IMR-90 (cell line): Measurements from ENCODE around the gene AXIN1. TPM values are rescaled to one million over a fixed set of nuclear protein-coding genes. Genes with fewer than 3 reads are reported as not detected.

ENCODE experiments used
- ATAC-seq: fragments of 200-7000 bp; cut with Tn5 transposase; 2 replicates; pipeline ENCODE4 v1.9.1; 2020; ENCODE audit warnings: low read depth, mild to moderate bottlenecking, moderate library complexity
- BruUV-seq: library from RNA; stranded (reverse); fragments of 400-500 nt; replicated peaks from 2 replicates; lab custom pipeline; 2021; lab: Mats Ljungman, UMichigan
- CTCF ChIA-PET: fragments of 300-600 bp; formaldehyde crosslinking; extraction: SDS; loops from one replicate; lab custom pipeline; 2021; ENCODE audit warnings: antibody characterized with exemption; lab: Yijun Ruan, JAX
- POLR2A ChIA-PET: fragments of 300-600 bp; sonication (Branson Sonifier 250); formaldehyde crosslinking; loops from one replicate; lab custom pipeline; 2022; ENCODE audit warnings: antibody characterized with exemption; ENCODE audit not compliant: unreplicated experiment; lab: Charles Lee
- DNase-seq: peaks from one replicate; pipeline ENCODE4 v3.0.0; 2013
- H2AFZ ChIP-seq: replicated peaks from 2 replicates; pipeline ENCODE3; 2013; ENCODE audit warnings: low read length, mild to moderate bottlenecking; ENCODE audit not compliant: poor library complexity
- H2AK5ac ChIP-seq: 2 replicates; pipeline ENCODE4 v1.6.1; 2013; ENCODE audit warnings: low read depth, low read length, inconsistent platforms
- H2AK9ac ChIP-seq: replicated peaks from 2 replicates; pipeline ENCODE3; 2013; ENCODE audit warnings: mild to moderate bottlenecking, low read depth, low read length, moderate library complexity; ENCODE audit not compliant: poor library complexity
- H2BK120ac ChIP-seq: 2 replicates; pipeline ENCODE4 v1.6.1; 2013; ENCODE audit warnings: low read depth, low read length, inconsistent platforms
- H2BK15ac ChIP-seq: 3 replicates; pipeline ENCODE4 v1.6.1; 2013; ENCODE audit warnings: low read depth, low read length, inconsistent platforms
- H2BK20ac ChIP-seq: 2 replicates; pipeline ENCODE4 v1.6.1; 2013; ENCODE audit warnings: low read depth, mild to moderate bottlenecking, inconsistent platforms, low read length, moderate library complexity
- H2BK5ac ChIP-seq: 2 replicates; pipeline ENCODE4 v1.6.1; 2013; ENCODE audit warnings: mild to moderate bottlenecking, low read depth, low read length, inconsistent platforms; ENCODE audit not compliant: poor library complexity, severe bottlenecking
- H3K14ac ChIP-seq: replicated peaks from 2 replicates; pipeline ENCODE4 v1.6.1; 2013; ENCODE audit warnings: low read depth, low read length, inconsistent platforms
- H3K18ac ChIP-seq: 2 replicates; pipeline ENCODE4 v1.6.1; 2013; ENCODE audit warnings: low read depth, low read length, control low read depth
- H3K23ac ChIP-seq: 2 replicates; pipeline ENCODE4 v1.6.1; 2013; ENCODE audit warnings: low read depth, low read length, inconsistent platforms
- H3K27ac ChIP-seq: 2 replicates; pipeline ENCODE4 v1.5.1; 2013; ENCODE audit warnings: mild to moderate bottlenecking, control low read depth, low read length; ENCODE audit not compliant: insufficient read depth
- H3K27me3 ChIP-seq: 2 replicates; pipeline ENCODE4 v1.6.1; 2013; ENCODE audit warnings: low read length; ENCODE audit not compliant: control insufficient read depth, insufficient read depth
- H3K36me3 ChIP-seq: 2 replicates; pipeline ENCODE4 v1.6.1; 2013; ENCODE audit warnings: low read length, mixed read lengths; ENCODE audit not compliant: control insufficient read depth, insufficient read depth
- H3K4ac ChIP-seq: 2 replicates; pipeline ENCODE4 v1.6.1; 2013; ENCODE audit warnings: low read depth, low read length, inconsistent platforms
- H3K4me1 ChIP-seq: 2 replicates; pipeline ENCODE4 v1.6.1; 2013; ENCODE audit warnings: low read length, mixed read lengths; ENCODE audit not compliant: control insufficient read depth, insufficient read depth
- H3K4me2 ChIP-seq: 2 replicates; pipeline ENCODE4 v1.6.1; 2013; ENCODE audit warnings: low read depth, mild to moderate bottlenecking, control low read depth, low read length, moderate library complexity
- H3K4me3 ChIP-seq: 2 replicates; pipeline ENCODE4 v1.5.1; 2013; ENCODE audit warnings: low read depth, mild to moderate bottlenecking, control low read depth, low read length, moderate library complexity; ENCODE audit not compliant: insufficient read depth
- H3K56ac ChIP-seq: 2 replicates; pipeline ENCODE4 v1.6.1; 2013; ENCODE audit warnings: low read length, inconsistent platforms; ENCODE audit not compliant: insufficient read depth; ENCODE audit errors: extremely low read depth
- H3K79me1 ChIP-seq, 2 experiments: 2 replicates each; pipeline ENCODE4 v1.6.1; 2013; ENCODE audit warnings: low read length in 2 of 2, inconsistent platforms in 1 of 2, low read depth in 1 of 2
- H3K9ac ChIP-seq: 2 replicates; pipeline ENCODE4 v1.6.1; 2013; ENCODE audit warnings: low read depth, low read length, control low read depth
- H3K9me1 ChIP-seq: 2 replicates; pipeline ENCODE4 v1.6.1; 2013; ENCODE audit warnings: low read length, inconsistent platforms; ENCODE audit not compliant: insufficient read depth
- H3K9me3 ChIP-seq: 2 replicates; pipeline ENCODE4 v1.6.1; 2013; ENCODE audit warnings: low read length; ENCODE audit not compliant: control insufficient read depth, insufficient read depth
- H4K20me1 ChIP-seq: 2 replicates; pipeline ENCODE4 v1.6.1; 2013; ENCODE audit warnings: low read length, inconsistent platforms; ENCODE audit not compliant: insufficient read depth
- H4K5ac ChIP-seq: 2 replicates; pipeline ENCODE4 v1.6.1; 2013; ENCODE audit warnings: mild to moderate bottlenecking, low read depth, low read length, control low read depth
- H4K8ac ChIP-seq, 2 experiments: 2 replicates each; pipeline ENCODE4 v1.6.1; 2013; ENCODE audit warnings: low read depth in 2 of 2, low read length in 2 of 2, control low read depth in 1 of 2, inconsistent platforms in 1 of 2
- H4K91ac ChIP-seq: 2 replicates; pipeline ENCODE4 v1.6.1; 2013; ENCODE audit warnings: low read depth, low read length, inconsistent platforms; ENCODE audit not compliant: insufficient read depth
- BHLHE40 ChIP-seq: fragments of 150-350 bp; IDR thresholded peaks from 2 replicates; pipeline ENCODE4 v1.6.1; 2016; ENCODE audit warnings: mild to moderate bottlenecking, low read depth, low read length
- CHD1 ChIP-seq: IDR thresholded peaks from 2 replicates; pipeline ENCODE4 v1.6.1; 2012; ENCODE audit warnings: low read depth, low read length, improper control_type of control experiment
- POLR2A ChIP-seq: IDR thresholded peaks from 2 replicates; pipeline ENCODE4 v1.6.1; 2012; ENCODE audit warnings: mild to moderate bottlenecking, low read depth, low read length
- RAD21 ChIP-seq: IDR thresholded peaks from 2 replicates; pipeline ENCODE4 v1.6.1; 2012; ENCODE audit warnings: low read length, improper control_type of control experiment
- RCOR1 ChIP-seq: IDR thresholded peaks from 2 replicates; pipeline ENCODE4 v1.6.1; 2012; ENCODE audit warnings: mild to moderate bottlenecking, low read length, improper control_type of control experiment; ENCODE audit not compliant: insufficient replicate concordance
- SMC3 ChIP-seq: fragments of 150-350 bp; IDR thresholded peaks from 2 replicates; pipeline ENCODE4 v1.6.1; 2016; ENCODE audit warnings: low read depth, mild to moderate bottlenecking, antibody characterized with exemption, low read length, moderate library complexity
- WGBS, 2 experiments: methylation state at CpG; one replicate each; pipeline versions ENCODE4 v1.1.5 to v1.1.7; 2013; ENCODE audit warnings: missing lambda C conversion rate in 2 of 2; ENCODE audit not compliant: insufficient read length in 1 of 2; ENCODE audit errors: extremely low coverage in 2 of 2; 5-methylcytosine and 5-hydroxymethylcytosine counted together
- dilution Hi-C: fragments of 300-500 bp; cut with HindIII; formaldehyde crosslinking; loops from one replicate; pipeline ENCODE4 v1.14.3; 2018; ENCODE audit warnings: low sequenced_read_pairs; ENCODE audit not compliant: unreplicated experiment
- in situ Hi-C: fragments of 300-500 bp; cut with MboI; formaldehyde crosslinking; loops from 3 replicates; pipeline ENCODE4 v1.14.3; 2019; ENCODE audit warnings: low sequenced_read_pairs, inconsistent platforms, mixed read lengths
- intact Hi-C: fragments of 100-400 bp; cut with micrococcal nuclease; formaldehyde crosslinking; loops from 2 replicates; pipeline ENCODE4 v1.10.0; 2022
- polyA plus RNA-seq, 3 experiments: library from polyadenylated mRNA; depleted of rRNA; stranded (reverse); fragments of >200 nt; gene quantifications; 2 replicates each; pipeline ENCODE4 v1.2.3, GENCODE V29; 2012; ENCODE audit warnings: low replicate concordance in 1 of 3
- total RNA-seq: library from RNA; depleted of rRNA; stranded (reverse); fragments of >200 nt; gene quantifications from 2 replicates; pipeline ENCODE4 v1.2.3, GENCODE V29; 2012
- TF ChIP-seq, protein P1 (sequence below): fragments of 150-350 bp; IDR thresholded peaks from 2 replicates; pipeline ENCODE4 v1.6.1; 2017; ENCODE audit warnings: mild to moderate bottlenecking, antibody characterized with exemption, low read length, low read depth
- TF ChIP-seq, protein P2 (sequence below): conservative IDR thresholded peaks from 2 replicates; pipeline ENCODE4 v1.5.1; 2012; ENCODE audit warnings: mild to moderate bottlenecking, low read depth, low read length, improper control_type of control experiment

The AXIN1 gene
- total and polyA plus RNA-seq, 2 of the 4 experiments (the other 2 are of a cell fraction) = 10.9 to 14.2 TPM

DNA sequence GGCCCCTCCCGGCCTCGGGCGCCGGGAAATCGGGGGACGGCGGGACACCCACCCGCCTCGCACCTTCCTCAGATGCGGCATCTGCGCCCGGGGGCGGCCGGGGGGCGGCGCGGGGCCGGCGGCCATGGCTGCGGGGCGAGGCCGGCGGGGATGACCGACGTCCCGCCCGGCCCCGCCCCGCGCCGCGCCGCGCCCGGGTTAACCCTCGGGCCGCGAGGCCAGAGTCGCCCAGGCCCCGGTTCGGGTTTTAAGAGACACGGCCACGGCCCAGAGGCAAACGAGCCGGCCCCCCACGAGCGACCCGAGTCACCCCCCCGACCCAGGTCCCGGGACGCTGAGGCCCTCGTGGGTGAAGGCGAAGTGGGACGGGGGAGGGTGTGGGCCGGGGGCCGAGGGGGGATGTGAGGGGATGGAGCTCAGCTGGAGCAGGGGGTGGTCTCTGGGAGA is 76.7 kb downstream of the AXIN1 start, which contains the start of gene RGS11:
RGS11 (minus strand) TSS at position 159 of the 447 bp plus-strand sequence; CDS start at position 126, 33 bp downstream.
- Histone ChIP-seq H2AK5ac (no peak within 1 kb of the TSS), H3K4me3 (peak within 1 kb of the TSS; percentile 45), H3K9ac (no peak within 1 kb of the TSS; the same call in 1 of the 2 replicates), H2AK9ac (peak within 1 kb of the TSS; percentile 3), H4K5ac (no peak within 1 kb of the TSS), H2BK15ac (no peak within 1 kb of the TSS), H3K14ac (no peak within 1 kb of the TSS), H3K9me3 (no peaks in the 10 kb centered on the region), H3K4me2 (peak within 1 kb of the TSS; percentile 98), H3K79me1 (no peaks in the 10 kb centered on the region), H3K56ac (no peak within 1 kb of the TSS), H3K9me1 (no peaks in the 10 kb centered on the region), H3K4me1 (peaks cover 3% of the 10 kb centered on the region; the same call in 1 of the 2 replicates), H4K8ac (peak within 1 kb of the TSS in 1 of 2 experiments; percentile 33; a peak in 1 of 4 replicates), H3K27me3 (peaks cover 37% of the 10 kb centered on the region), H3K23ac (no peak within 1 kb of the TSS), H2BK20ac (no peak within 1 kb of the TSS), H3K36me3 (no peaks in the 10 kb centered on the region), H2AFZ (peak within 1 kb of the TSS; percentile 89), H3K4ac (no peak within 1 kb of the TSS), H3K18ac (no peak within 1 kb of the TSS), H3K27ac (no peak within 1 kb of the TSS; the same call in 1 of the 2 replicates), H4K20me1 (no peaks in the 10 kb centered on the region), H2BK120ac (no peak within 1 kb of the TSS), H4K91ac (no peak within 1 kb of the TSS), H2BK5ac (no peak within 1 kb of the TSS)
- ChIA-PET CTCF (no interaction called here), POLR2A (no interaction called here)
- in situ Hi-C loops = no loop called here
- no CpG with 5 or more reads among the region's 56 CpGs for WGBS, 2 experiments
- DNase-seq (no peak), ATAC-seq (peak; percentile 61)
- no TSS peak for BruUV-seq
- dilution Hi-C loops = no loop called here
- intact Hi-C loops = no loop called here
- TF ChIP-seq RCOR1 (no peak), BHLHE40 (no peak), CHD1 (no peak), RAD21 (no peak), SMC3 (no peak), POLR2A (no peak)
- TF ChIP-seq, protein P1, sequence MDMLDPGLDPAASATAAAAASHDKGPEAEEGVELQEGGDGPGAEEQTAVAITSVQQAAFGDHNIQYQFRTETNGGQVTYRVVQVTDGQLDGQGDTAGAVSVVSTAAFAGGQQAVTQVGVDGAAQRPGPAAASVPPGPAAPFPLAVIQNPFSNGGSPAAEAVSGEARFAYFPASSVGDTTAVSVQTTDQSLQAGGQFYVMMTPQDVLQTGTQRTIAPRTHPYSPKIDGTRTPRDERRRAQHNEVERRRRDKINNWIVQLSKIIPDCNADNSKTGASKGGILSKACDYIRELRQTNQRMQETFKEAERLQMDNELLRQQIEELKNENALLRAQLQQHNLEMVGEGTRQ = no peak
- TF ChIP-seq, protein P2, sequence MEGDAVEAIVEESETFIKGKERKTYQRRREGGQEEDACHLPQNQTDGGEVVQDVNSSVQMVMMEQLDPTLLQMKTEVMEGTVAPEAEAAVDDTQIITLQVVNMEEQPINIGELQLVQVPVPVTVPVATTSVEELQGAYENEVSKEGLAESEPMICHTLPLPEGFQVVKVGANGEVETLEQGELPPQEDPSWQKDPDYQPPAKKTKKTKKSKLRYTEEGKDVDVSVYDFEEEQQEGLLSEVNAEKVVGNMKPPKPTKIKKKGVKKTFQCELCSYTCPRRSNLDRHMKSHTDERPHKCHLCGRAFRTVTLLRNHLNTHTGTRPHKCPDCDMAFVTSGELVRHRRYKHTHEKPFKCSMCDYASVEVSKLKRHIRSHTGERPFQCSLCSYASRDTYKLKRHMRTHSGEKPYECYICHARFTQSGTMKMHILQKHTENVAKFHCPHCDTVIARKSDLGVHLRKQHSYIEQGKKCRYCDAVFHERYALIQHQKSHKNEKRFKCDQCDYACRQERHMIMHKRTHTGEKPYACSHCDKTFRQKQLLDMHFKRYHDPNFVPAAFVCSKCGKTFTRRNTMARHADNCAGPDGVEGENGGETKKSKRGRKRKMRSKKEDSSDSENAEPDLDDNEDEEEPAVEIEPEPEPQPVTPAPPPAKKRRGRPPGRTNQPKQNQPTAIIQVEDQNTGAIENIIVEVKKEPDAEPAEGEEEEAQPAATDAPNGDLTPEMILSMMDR = no peak
